GM23338 (cell line): ENCODE data around the gene ITGB3. TPM values are rescaled to one million over a fixed set of nuclear protein-coding genes. Genes with fewer than 3 reads are reported as not detected.

ENCODE experiments used
- ATAC-seq: fragments of 200-7000 bp; cut with Tn5 transposase; 3 replicates; pipeline ENCODE4 v1.9.1; 2020
- DNase-seq: peaks from one replicate; pipeline ENCODE4 v3.0.0-alpha.2; 2015; ENCODE audit warnings: low spot score
- H2AFZ ChIP-seq: fragments of 200-600 bp; sonication (generic); 2 replicates; pipeline ENCODE4 v1.8.0; 2016; ENCODE audit warnings: antibody characterized with exemption, mild to moderate bottlenecking, moderate library complexity
- H3F3A ChIP-seq: fragments of 200-600 bp; sonication (generic); replicated peaks from 2 replicates; pipeline ENCODE4 v1.8.0; 2017; ENCODE audit warnings: antibody characterized with exemption, mixed run types, low read depth
- H3K27ac ChIP-seq: fragments of 200-600 bp; sonication (generic); 2 replicates; pipeline ENCODE4 v1.6.1; 2016; ENCODE audit warnings: low read depth
- H3K27me3 ChIP-seq: fragments of 200-600 bp; sonication (generic); 2 replicates; pipeline ENCODE4 v1.8.0; 2016; ENCODE audit warnings: mild to moderate bottlenecking, mixed run types, moderate library complexity; ENCODE audit not compliant: insufficient read depth
- H3K36me3 ChIP-seq: fragments of 200-600 bp; sonication (generic); 2 replicates; pipeline ENCODE4 v1.8.0; 2016; ENCODE audit warnings: mild to moderate bottlenecking; ENCODE audit not compliant: insufficient read depth
- H3K4me1 ChIP-seq: fragments of 200-600 bp; sonication (generic); 2 replicates; pipeline ENCODE4 v1.8.0; 2016; ENCODE audit warnings: mild to moderate bottlenecking, moderate library complexity; ENCODE audit not compliant: insufficient read depth
- H3K4me2 ChIP-seq: fragments of 200-600 bp; sonication (generic); 2 replicates; pipeline ENCODE4 v1.7.1; 2017; ENCODE audit warnings: mixed run types
- H3K4me3 ChIP-seq: fragments of 200-600 bp; sonication (generic); 2 replicates; pipeline ENCODE4 v1.6.1; 2016; ENCODE audit warnings: mixed run types
- H3K79me2 ChIP-seq: fragments of 200-600 bp; sonication (generic); replicated peaks from 2 replicates; pipeline ENCODE4 v1.8.0; 2017; ENCODE audit warnings: mild to moderate bottlenecking; ENCODE audit not compliant: insufficient read depth
- H3K9me2 ChIP-seq: fragments of 200-600 bp; sonication (generic); 2 replicates; pipeline ENCODE4 v1.8.0; 2017; ENCODE audit not compliant: insufficient read depth
- H4K20me1 ChIP-seq: fragments of 200-600 bp; sonication (generic); replicated peaks from 2 replicates; pipeline ENCODE4 v1.8.0; 2017; ENCODE audit warnings: mild to moderate bottlenecking; ENCODE audit not compliant: insufficient read depth
- H3K27ac Mint-ChIP-seq: 2 replicates; pipeline ENCODE4 v1.8.0; 2020; ENCODE audit warnings: inconsistent platforms, mild to moderate bottlenecking, moderate library complexity, mixed read lengths
- H3K27me3 Mint-ChIP-seq: 3 replicates; pipeline ENCODE4 v1.8.0; 2022; ENCODE audit warnings: low read depth, mild to moderate bottlenecking, moderate library complexity, mixed read lengths, inconsistent platforms; ENCODE audit not compliant: insufficient read depth, poor library complexity
- H3K36me3 Mint-ChIP-seq: 3 replicates; pipeline ENCODE4 v1.8.0; 2021; ENCODE audit warnings: low read depth, mild to moderate bottlenecking, inconsistent platforms, moderate library complexity, mixed read lengths
- H3K4me1 Mint-ChIP-seq: 3 replicates; pipeline ENCODE4 v1.8.0; 2020; ENCODE audit warnings: mild to moderate bottlenecking, inconsistent platforms, mixed read lengths
- H3K4me3 Mint-ChIP-seq: 3 replicates; pipeline ENCODE4 v1.8.0; 2021; ENCODE audit warnings: moderate library complexity, mild to moderate bottlenecking, inconsistent platforms, mixed read lengths
- H3K9me3 Mint-ChIP-seq: 3 replicates; pipeline ENCODE4 v1.8.0; 2020; ENCODE audit warnings: moderate library complexity, mild to moderate bottlenecking, inconsistent platforms, mixed read lengths
- CREB1 ChIP-seq: fragments of 250-450 bp; sonication (Bioruptor Pico); IDR thresholded peaks from 2 replicates; pipeline ENCODE4 v1.5.0; 2020; ENCODE audit warnings: low read depth, mild to moderate bottlenecking, moderate library complexity
- EZH2 ChIP-seq: fragments of 200-600 bp; sonication (generic); IDR thresholded peaks from one replicate; pipeline ENCODE4 v1.8.0; 2017; ENCODE audit warnings: antibody characterized with exemption, mild to moderate bottlenecking, low read depth; ENCODE audit not compliant: unreplicated experiment
- EZH2phosphoT487 ChIP-seq: fragments of 200-600 bp; sonication (generic); IDR thresholded peaks from one replicate; pipeline ENCODE4 v1.8.1; 2018; ENCODE audit warnings: antibody characterized with exemption; ENCODE audit not compliant: unreplicated experiment
- JUNB ChIP-seq: IDR thresholded peaks from one replicate; pipeline ENCODE4 v1.6.1; 2016; ENCODE audit warnings: antibody characterized with exemption; ENCODE audit not compliant: unreplicated experiment
- NANOG ChIP-seq: IDR thresholded peaks from 2 replicates; pipeline ENCODE4 v1.6.1; 2016; ENCODE audit warnings: antibody characterized with exemption, borderline replicate concordance
- POLR2AphosphoS5 ChIP-seq: IDR thresholded peaks from 2 replicates; pipeline ENCODE4 v1.6.1; 2016; ENCODE audit warnings: antibody characterized with exemption, low read depth
- STAT1 ChIP-seq: IDR thresholded peaks from one replicate; pipeline ENCODE4 v1.6.1; 2016; ENCODE audit warnings: antibody characterized with exemption; ENCODE audit not compliant: unreplicated experiment
- ZNF114 ChIP-seq: fragments of 250-450 bp; sonication (Bioruptor Pico); IDR thresholded peaks from 2 replicates; pipeline ENCODE4 v1.5.0; 2020; ENCODE audit warnings: mild to moderate bottlenecking, moderate library complexity
- ZNF331 ChIP-seq: fragments of 250-450 bp; sonication (Bioruptor Pico); IDR thresholded peaks from 2 replicates; pipeline ENCODE4 v1.5.0; 2020; ENCODE audit warnings: low read depth, mild to moderate bottlenecking, moderate library complexity
- polyA plus RNA-seq: library from polyadenylated mRNA; unstranded; fragments of >200 nt; fragmentation: Nextera tagmentation; extraction: Ambion mirVana; gene quantifications from 2 replicates; pipeline ENCODE4 v1.2.1, GENCODE V29; 2016
- total RNA-seq: library from RNA; depleted of rRNA; stranded (reverse); fragments of >200 nt; shearing (Covaris generic); gene quantifications from 2 replicates; pipeline ENCODE4 v1.2.3, GENCODE V29; 2014
- TF ChIP-seq, protein P1 (sequence below): IDR thresholded peaks from one replicate; pipeline ENCODE4 v1.6.1; 2018; ENCODE audit warnings: antibody characterized with exemption; ENCODE audit not compliant: unreplicated experiment
- TF ChIP-seq, protein P2 (sequence below): IDR thresholded peaks from 2 replicates; pipeline ENCODE4 v1.6.1; 2016; ENCODE audit warnings: antibody characterized with exemption
- TF ChIP-seq, protein P3 (sequence below): fragments of 250-450 bp; sonication (Bioruptor Pico); IDR thresholded peaks from 2 replicates; pipeline ENCODE4 v1.5.0; 2020; ENCODE audit warnings: mild to moderate bottlenecking, moderate library complexity
- TF ChIP-seq, protein P4 (sequence below), 2 experiments: fragments of 200-600 bp in 1 of 2; sonication (generic) in 1 of 2; conservative IDR thresholded peaks; 2 replicates each; pipeline versions ENCODE4 v1.5.1 to v1.6.1; 2016 to 2017; ENCODE audit warnings: antibody characterized with exemption in 2 of 2, low read depth in 2 of 2, mild to moderate bottlenecking in 2 of 2, moderate library complexity in 1 of 2

The ITGB3 gene
- total and polyA plus RNA-seq, 2 experiments from 2014 or later, result 0.52 TPM; not detected in 1

DNA sequence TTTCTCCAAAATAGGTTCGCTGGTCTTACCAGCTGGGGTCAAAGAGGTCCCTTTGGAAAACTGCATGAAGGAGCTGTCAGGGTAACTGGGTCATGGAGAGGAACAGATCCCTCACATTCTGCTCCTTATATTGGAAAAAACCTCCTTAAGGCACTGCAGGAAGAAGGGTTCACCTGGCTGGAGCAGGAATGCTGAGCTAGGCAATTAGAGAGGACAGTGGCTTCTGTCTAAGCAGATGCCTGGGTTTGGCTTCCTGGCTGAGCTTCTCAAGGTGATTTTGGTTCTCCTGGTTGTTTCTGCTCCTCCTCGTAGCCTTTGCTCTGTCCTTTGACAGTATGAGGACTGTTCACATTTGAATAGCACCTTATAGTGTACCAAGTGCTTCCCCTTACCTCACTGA lies 19.6 kb downstream of the ITGB3 start:
- no peaks in the 10 kb centered on the region; the same call in 1 of the 2 replicates for H3K36me3 ChIP-seq
- Mint-ChIP-seq H3K4me3 (no peak overlapping the region), H3K27me3 (peaks cover 13% of the 10 kb centered on the region), H3K4me1 (peaks cover 33% of the 10 kb centered on the region), H3K27ac (no peak overlapping the region), H3K36me3 (peaks cover 6% of the 10 kb centered on the region), H3K9me3 (peaks cover 8% of the 10 kb centered on the region)
- TF ChIP-seq ZNF331 (no peak), STAT1 (no peak), POLR2AphosphoS5 (no peak), EZH2 (no peak), CREB1 (CRISPR knock-in tag) (no peak), NANOG (no peak), JUNB (no peak), ZNF114 (CRISPR knock-in tag) (no peak), EZH2phosphoT487 (no peak)
- TF ChIP-seq, protein P1, sequence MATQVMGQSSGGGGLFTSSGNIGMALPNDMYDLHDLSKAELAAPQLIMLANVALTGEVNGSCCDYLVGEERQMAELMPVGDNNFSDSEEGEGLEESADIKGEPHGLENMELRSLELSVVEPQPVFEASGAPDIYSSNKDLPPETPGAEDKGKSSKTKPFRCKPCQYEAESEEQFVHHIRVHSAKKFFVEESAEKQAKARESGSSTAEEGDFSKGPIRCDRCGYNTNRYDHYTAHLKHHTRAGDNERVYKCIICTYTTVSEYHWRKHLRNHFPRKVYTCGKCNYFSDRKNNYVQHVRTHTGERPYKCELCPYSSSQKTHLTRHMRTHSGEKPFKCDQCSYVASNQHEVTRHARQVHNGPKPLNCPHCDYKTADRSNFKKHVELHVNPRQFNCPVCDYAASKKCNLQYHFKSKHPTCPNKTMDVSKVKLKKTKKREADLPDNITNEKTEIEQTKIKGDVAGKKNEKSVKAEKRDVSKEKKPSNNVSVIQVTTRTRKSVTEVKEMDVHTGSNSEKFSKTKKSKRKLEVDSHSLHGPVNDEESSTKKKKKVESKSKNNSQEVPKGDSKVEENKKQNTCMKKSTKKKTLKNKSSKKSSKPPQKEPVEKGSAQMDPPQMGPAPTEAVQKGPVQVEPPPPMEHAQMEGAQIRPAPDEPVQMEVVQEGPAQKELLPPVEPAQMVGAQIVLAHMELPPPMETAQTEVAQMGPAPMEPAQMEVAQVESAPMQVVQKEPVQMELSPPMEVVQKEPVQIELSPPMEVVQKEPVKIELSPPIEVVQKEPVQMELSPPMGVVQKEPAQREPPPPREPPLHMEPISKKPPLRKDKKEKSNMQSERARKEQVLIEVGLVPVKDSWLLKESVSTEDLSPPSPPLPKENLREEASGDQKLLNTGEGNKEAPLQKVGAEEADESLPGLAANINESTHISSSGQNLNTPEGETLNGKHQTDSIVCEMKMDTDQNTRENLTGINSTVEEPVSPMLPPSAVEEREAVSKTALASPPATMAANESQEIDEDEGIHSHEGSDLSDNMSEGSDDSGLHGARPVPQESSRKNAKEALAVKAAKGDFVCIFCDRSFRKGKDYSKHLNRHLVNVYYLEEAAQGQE, result no peak
- TF ChIP-seq, protein P2, sequence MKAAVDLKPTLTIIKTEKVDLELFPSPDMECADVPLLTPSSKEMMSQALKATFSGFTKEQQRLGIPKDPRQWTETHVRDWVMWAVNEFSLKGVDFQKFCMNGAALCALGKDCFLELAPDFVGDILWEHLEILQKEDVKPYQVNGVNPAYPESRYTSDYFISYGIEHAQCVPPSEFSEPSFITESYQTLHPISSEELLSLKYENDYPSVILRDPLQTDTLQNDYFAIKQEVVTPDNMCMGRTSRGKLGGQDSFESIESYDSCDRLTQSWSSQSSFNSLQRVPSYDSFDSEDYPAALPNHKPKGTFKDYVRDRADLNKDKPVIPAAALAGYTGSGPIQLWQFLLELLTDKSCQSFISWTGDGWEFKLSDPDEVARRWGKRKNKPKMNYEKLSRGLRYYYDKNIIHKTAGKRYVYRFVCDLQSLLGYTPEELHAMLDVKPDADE, result no peak
- TF ChIP-seq, protein P3, sequence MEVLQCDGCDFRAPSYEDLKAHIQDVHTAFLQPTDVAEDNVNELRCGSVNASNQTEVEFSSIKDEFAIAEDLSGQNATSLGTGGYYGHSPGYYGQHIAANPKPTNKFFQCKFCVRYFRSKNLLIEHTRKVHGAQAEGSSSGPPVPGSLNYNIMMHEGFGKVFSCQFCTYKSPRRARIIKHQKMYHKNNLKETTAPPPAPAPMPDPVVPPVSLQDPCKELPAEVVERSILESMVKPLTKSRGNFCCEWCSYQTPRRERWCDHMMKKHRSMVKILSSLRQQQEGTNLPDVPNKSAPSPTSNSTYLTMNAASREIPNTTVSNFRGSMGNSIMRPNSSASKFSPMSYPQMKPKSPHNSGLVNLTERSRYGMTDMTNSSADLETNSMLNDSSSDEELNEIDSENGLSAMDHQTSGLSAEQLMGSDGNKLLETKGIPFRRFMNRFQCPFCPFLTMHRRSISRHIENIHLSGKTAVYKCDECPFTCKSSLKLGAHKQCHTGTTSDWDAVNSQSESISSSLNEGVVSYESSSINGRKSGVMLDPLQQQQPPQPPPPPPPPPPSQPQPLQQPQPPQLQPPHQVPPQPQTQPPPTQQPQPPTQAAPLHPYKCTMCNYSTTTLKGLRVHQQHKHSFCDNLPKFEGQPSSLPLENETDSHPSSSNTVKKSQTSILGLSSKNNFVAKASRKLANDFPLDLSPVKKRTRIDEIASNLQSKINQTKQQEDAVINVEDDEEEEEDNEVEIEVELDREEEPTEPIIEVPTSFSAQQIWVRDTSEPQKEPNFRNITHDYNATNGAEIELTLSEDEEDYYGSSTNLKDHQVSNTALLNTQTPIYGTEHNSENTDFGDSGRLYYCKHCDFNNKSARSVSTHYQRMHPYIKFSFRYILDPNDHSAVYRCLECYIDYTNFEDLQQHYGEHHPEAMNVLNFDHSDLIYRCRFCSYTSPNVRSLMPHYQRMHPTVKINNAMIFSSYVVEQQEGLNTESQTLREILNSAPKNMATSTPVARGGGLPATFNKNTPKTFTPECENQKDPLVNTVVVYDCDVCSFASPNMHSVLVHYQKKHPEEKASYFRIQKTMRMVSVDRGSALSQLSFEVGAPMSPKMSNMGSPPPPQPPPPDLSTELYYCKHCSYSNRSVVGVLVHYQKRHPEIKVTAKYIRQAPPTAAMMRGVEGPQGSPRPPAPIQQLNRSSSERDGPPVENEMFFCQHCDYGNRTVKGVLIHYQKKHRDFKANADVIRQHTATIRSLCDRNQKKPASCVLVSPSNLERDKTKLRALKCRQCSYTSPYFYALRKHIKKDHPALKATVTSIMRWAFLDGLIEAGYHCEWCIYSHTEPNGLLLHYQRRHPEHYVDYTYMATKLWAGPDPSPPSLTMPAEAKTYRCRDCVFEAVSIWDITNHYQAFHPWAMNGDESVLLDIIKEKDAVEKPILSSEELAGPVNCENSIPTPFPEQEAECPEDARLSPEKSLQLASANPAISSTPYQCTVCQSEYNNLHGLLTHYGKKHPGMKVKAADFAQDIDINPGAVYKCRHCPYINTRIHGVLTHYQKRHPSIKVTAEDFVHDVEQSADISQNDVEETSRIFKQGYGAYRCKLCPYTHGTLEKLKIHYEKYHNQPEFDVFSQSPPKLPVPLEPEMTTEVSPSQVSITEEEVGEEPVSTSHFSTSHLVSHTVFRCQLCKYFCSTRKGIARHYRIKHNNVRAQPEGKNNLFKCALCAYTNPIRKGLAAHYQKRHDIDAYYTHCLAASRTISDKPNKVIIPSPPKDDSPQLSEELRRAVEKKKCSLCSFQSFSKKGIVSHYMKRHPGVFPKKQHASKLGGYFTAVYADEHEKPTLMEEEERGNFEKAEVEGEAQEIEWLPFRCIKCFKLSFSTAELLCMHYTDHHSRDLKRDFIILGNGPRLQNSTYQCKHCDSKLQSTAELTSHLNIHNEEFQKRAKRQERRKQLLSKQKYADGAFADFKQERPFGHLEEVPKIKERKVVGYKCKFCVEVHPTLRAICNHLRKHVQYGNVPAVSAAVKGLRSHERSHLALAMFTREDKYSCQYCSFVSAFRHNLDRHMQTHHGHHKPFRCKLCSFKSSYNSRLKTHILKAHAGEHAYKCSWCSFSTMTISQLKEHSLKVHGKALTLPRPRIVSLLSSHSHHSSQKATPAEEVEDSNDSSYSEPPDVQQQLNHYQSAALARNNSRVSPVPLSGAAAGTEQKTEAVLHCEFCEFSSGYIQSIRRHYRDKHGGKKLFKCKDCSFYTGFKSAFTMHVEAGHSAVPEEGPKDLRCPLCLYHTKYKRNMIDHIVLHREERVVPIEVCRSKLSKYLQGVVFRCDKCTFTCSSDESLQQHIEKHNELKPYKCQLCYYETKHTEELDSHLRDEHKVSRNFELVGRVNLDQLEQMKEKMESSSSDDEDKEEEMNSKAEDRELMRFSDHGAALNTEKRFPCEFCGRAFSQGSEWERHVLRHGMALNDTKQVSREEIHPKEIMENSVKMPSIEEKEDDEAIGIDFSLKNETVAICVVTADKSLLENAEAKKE (CRISPR knock-in tag), result no peak
- TF ChIP-seq, protein P4, sequence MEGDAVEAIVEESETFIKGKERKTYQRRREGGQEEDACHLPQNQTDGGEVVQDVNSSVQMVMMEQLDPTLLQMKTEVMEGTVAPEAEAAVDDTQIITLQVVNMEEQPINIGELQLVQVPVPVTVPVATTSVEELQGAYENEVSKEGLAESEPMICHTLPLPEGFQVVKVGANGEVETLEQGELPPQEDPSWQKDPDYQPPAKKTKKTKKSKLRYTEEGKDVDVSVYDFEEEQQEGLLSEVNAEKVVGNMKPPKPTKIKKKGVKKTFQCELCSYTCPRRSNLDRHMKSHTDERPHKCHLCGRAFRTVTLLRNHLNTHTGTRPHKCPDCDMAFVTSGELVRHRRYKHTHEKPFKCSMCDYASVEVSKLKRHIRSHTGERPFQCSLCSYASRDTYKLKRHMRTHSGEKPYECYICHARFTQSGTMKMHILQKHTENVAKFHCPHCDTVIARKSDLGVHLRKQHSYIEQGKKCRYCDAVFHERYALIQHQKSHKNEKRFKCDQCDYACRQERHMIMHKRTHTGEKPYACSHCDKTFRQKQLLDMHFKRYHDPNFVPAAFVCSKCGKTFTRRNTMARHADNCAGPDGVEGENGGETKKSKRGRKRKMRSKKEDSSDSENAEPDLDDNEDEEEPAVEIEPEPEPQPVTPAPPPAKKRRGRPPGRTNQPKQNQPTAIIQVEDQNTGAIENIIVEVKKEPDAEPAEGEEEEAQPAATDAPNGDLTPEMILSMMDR (conservative IDR thresholded peaks at IDR 0.05; ENCODE audit: low read depth in 2 of 2), result no peak
- no peaks in the 10 kb centered on the region for H3F3A ChIP-seq
- H3K27me3 ChIP-seq, result no peaks in the 10 kb centered on the region
- no peaks in the 10 kb centered on the region for H4K20me1 ChIP-seq
- H3K4me3 ChIP-seq, result no peak overlapping the region
- H3K27ac ChIP-seq, result no peak overlapping the region
- no peak overlapping the region for H2AFZ ChIP-seq
- H3K79me2 ChIP-seq, result no peaks in the 10 kb centered on the region
- H3K4me2 ChIP-seq, result no peak overlapping the region
- peaks cover 23% of the 10 kb centered on the region for H3K4me1 ChIP-seq
- H3K9me2 ChIP-seq, result peaks cover 8% of the 10 kb centered on the region; the same call in 1 of the 2 replicates
- ATAC-seq (no peak), DNase-seq (no peak)
